GM12878 (cell line): ENCODE data around the gene SH2D2A. TPM values are rescaled to one million over a fixed set of nuclear protein-coding genes. Genes with fewer than 3 reads are reported as not detected.

Experiments used
- ATAC-seq: fragments of 200-7000 bp; cut with Tn5 transposase; 3 replicates; pipeline ENCODE4 v1.9.1; 2020; ENCODE audit warnings: mild to moderate bottlenecking, moderate library complexity
- BruUV-seq: library from RNA; stranded (reverse); fragments of 400-500 nt; replicated peaks from 2 replicates; lab custom pipeline; 2021; lab: Mats Ljungman, UMichigan
- CTCF ChIA-PET: fragments of 300-600 bp; sonication (Branson Sonifier 250); formaldehyde crosslinking; extraction: SDS; loops from one replicate; lab custom pipeline; 2021; ENCODE audit warnings: inconsistent platforms; lab: Yijun Ruan, JAX
- POLR2A ChIA-PET: fragments of 350-600 bp; formaldehyde crosslinking; extraction: SDS; loops from one replicate; lab custom pipeline; 2021; ENCODE audit warnings: inconsistent platforms; lab: Charles Lee
- RAD21 ChIA-PET: fragments of 300-600 bp; sonication (Branson Sonifier 250); formaldehyde crosslinking; loops from one replicate; lab custom pipeline; 2023; ENCODE audit warnings: antibody characterized with exemption; ENCODE audit not compliant: unreplicated experiment; lab: Charles Lee
- SMC1A ChIA-PET: fragments of 300-600 bp; sonication (Branson Sonifier 250); formaldehyde crosslinking; loops from one replicate; lab custom pipeline; 2023; ENCODE audit not compliant: unreplicated experiment, uncharacterized antibody; lab: Charles Lee
- DNase-seq: peaks from one replicate; pipeline ENCODE4 v3.0.0-alpha.2; 2011; ENCODE audit warnings: low read depth, low spot score
- FAIRE-seq: peaks from 3 replicates; lab custom pipeline; 2011; peaks lifted over from hg19 to GRCh38; lab: Jason Lieb, UNC
- H2AFZ ChIP-seq: 2 replicates; pipeline ENCODE4 v1.6.0; 2011; ENCODE audit warnings: low read depth, low read length, control low read depth; ENCODE audit not compliant: control insufficient read depth
- H3K27ac ChIP-seq: 2 replicates; pipeline ENCODE4 v1.5.1; 2011; ENCODE audit warnings: control low read depth; ENCODE audit not compliant: control insufficient read depth, insufficient read depth
- H3K27me3 ChIP-seq, 2 experiments: replicated peaks in 1 of 2; 2 replicates each; pipeline versions ENCODE4 v1.6.0 to v1.6.1; 2011; ENCODE audit warnings: low read length in 1 of 2; ENCODE audit not compliant: control insufficient read depth in 2 of 2, insufficient read depth in 2 of 2
- H3K36me3 ChIP-seq, 2 experiments: 2 replicates each; pipeline ENCODE4 v1.5.1; 2011; ENCODE audit warnings: low read length in 1 of 2; ENCODE audit not compliant: control insufficient read depth in 2 of 2, insufficient read depth in 2 of 2
- H3K4me1 ChIP-seq: 2 replicates; pipeline ENCODE4 v1.6.1; 2011; ENCODE audit warnings: mild to moderate bottlenecking, low read length, moderate library complexity, mixed read lengths; ENCODE audit not compliant: control insufficient read depth, insufficient read depth
- H3K4me2 ChIP-seq: 2 replicates; pipeline ENCODE4 v1.6.0; 2011; ENCODE audit warnings: control low read depth; ENCODE audit not compliant: control insufficient read depth, insufficient read depth
- H3K4me3 ChIP-seq: fragments of 200-600 bp; sonication (generic); 2 replicates; pipeline ENCODE4 v1.5.1; 2016
- H3K79me2 ChIP-seq: 2 replicates; pipeline ENCODE4 v1.6.0; 2011; ENCODE audit warnings: low read length; ENCODE audit not compliant: control insufficient read depth, insufficient read depth
- H3K9ac ChIP-seq: 2 replicates; pipeline ENCODE4 v1.8.0; 2011; ENCODE audit warnings: low read length, control low read depth, mixed read lengths; ENCODE audit not compliant: control insufficient read depth, insufficient read depth
- H3K9me3 ChIP-seq: replicated peaks from 3 replicates; pipeline ENCODE4 v1.5.1; 2011; ENCODE audit warnings: mild to moderate bottlenecking, low read length; ENCODE audit not compliant: control insufficient read depth, insufficient read depth
- H4K20me1 ChIP-seq: 2 replicates; pipeline ENCODE4 v1.6.0; 2011; ENCODE audit not compliant: control insufficient read depth, insufficient read depth
- CBX3 ChIP-seq: fragments of 200-600 bp; sonication (generic); IDR thresholded peaks from 2 replicates; pipeline ENCODE4 v1.6.1; 2016; ENCODE audit warnings: low read depth, borderline replicate concordance
- HDAC6 ChIP-seq: fragments of 200-600 bp; sonication (generic); IDR thresholded peaks from one replicate; pipeline ENCODE4 v1.8.0; 2017; ENCODE audit warnings: antibody characterized with exemption; ENCODE audit not compliant: unreplicated experiment
- MTA2 ChIP-seq: fragments of 450-650 bp; IDR thresholded peaks from 2 replicates; pipeline ENCODE4 v1.6.1; 2016; ENCODE audit warnings: low read depth, mild to moderate bottlenecking, moderate library complexity
- NRF1 ChIP-seq: conservative IDR thresholded peaks from 2 replicates; pipeline ENCODE4 v1.6.1; 2011; ENCODE audit warnings: mild to moderate bottlenecking, low read depth, low read length, improper control_type of control experiment
- POLR2AphosphoS5 ChIP-seq: IDR thresholded peaks from 2 replicates; pipeline ENCODE4 v1.6.1; 2011; ENCODE audit warnings: mild to moderate bottlenecking, low read length, inconsistent platforms
- SIN3A ChIP-seq: IDR thresholded peaks from 2 replicates; pipeline ENCODE4 v1.6.1; 2012; ENCODE audit warnings: low read depth, low read length, improper control_type of control experiment
- SMC3 ChIP-seq: IDR thresholded peaks from 2 replicates; pipeline ENCODE4 v1.6.1; 2011; ENCODE audit warnings: low read length, improper control_type of control experiment, borderline replicate concordance
- STAT3 ChIP-seq: IDR thresholded peaks from 2 replicates; pipeline ENCODE4 v1.6.1; 2011; ENCODE audit warnings: low read depth, low read length, improper control_type of control experiment
- ZNF217 ChIP-seq: fragments of 450-650 bp; IDR thresholded peaks from 2 replicates; pipeline ENCODE4 v1.6.1; 2017; ENCODE audit warnings: antibody characterized with exemption, mild to moderate bottlenecking
- WGBS: methylation state at CpG from one replicate; pipeline ENCODE4 v1.1.6; 2016; ENCODE audit warnings: low lambda C conversion rate; ENCODE audit not compliant: insufficient replicate concordance, insufficient coverage; ENCODE audit errors: missing lambda C conversion rate; 5-methylcytosine and 5-hydroxymethylcytosine counted together
- in situ Hi-C: fragments of 300-500 bp; cut with MboI; formaldehyde crosslinking; loops from 9 replicates; pipeline ENCODE4 v1.14.3; 2018; ENCODE audit warnings: mixed read lengths
- intact Hi-C: fragments of 100-400 bp; cut with micrococcal nuclease; formaldehyde crosslinking; loops from one replicate; pipeline ENCODE4 v1.14.2; 2022; ENCODE audit not compliant: unreplicated experiment
- polyA plus RNA-seq, 11 experiments: library from polyadenylated mRNA; depleted of rRNA in 4 of 11; unstranded in 6 of 11; stranded (reverse) in 5 of 11; fragments of >200 nt; fragmentation: Nextera tagmentation in 4 of 11; fragmentation: Illumina TruSeq in 1 of 11; extraction: Ambion mirVana in 4 of 11; extraction: Trizol in 1 of 11; gene quantifications; 1 replicate in 1 of 11; 2 replicates in 10 of 11; pipeline versions ENCODE4 v1.2.1 to v1.2.3, GENCODE V29; 2011 to 2016; ENCODE audit warnings: inconsistent platforms in 2 of 11, missing spikeins in 2 of 11, low read depth in 1 of 11
- total RNA-seq, 4 experiments: library from RNA; depleted of rRNA in 3 of 4; stranded (reverse); fragments of >200 nt in 3 of 4; fragmentation: Illumina TruSeq in 1 of 4; extraction: Trizol in 1 of 4; gene quantifications; 2 replicates each; pipeline versions ENCODE4 v1.2.1 to v1.2.3, GENCODE V29; 2013 to 2021
- TF ChIP-seq, protein P1 (sequence below): IDR thresholded peaks from 2 replicates; pipeline ENCODE4 v1.6.1; 2012; ENCODE audit warnings: mild to moderate bottlenecking, low read depth, low read length
- TF ChIP-seq, protein P2 (sequence below): fragments of 450-650 bp; IDR thresholded peaks from 2 replicates; pipeline ENCODE4 v1.6.1; 2016; ENCODE audit warnings: mild to moderate bottlenecking
- TF ChIP-seq, protein P3 (sequence below), 3 experiments: IDR thresholded peaks in 2 of 3; conservative IDR thresholded peaks in 1 of 3; 2 replicates each; pipeline ENCODE4 v1.5.1; 2011; ENCODE audit warnings: low read depth in 3 of 3, low read length in 3 of 3, mild to moderate bottlenecking in 3 of 3, control low read depth in 2 of 3, moderate library complexity in 2 of 3, inconsistent platforms in 1 of 3, mixed read lengths in 1 of 3; ENCODE audit not compliant: control insufficient read depth in 2 of 3, insufficient read depth in 1 of 3; ENCODE audit errors: extremely low read depth in 1 of 3
- TF ChIP-seq, protein P4 (sequence below): IDR thresholded peaks from 2 replicates; pipeline ENCODE4 v1.6.1; 2012; ENCODE audit warnings: low read depth, low read length, improper control_type of control experiment

Gene SH2D2A
- total and polyA plus RNA-seq, 10 of the 15 experiments (the other 5 are each of a cell fraction or from before 2014, with no cell fraction given) = 0.72 to 15.9 (median 7.0) TPM

DNA sequence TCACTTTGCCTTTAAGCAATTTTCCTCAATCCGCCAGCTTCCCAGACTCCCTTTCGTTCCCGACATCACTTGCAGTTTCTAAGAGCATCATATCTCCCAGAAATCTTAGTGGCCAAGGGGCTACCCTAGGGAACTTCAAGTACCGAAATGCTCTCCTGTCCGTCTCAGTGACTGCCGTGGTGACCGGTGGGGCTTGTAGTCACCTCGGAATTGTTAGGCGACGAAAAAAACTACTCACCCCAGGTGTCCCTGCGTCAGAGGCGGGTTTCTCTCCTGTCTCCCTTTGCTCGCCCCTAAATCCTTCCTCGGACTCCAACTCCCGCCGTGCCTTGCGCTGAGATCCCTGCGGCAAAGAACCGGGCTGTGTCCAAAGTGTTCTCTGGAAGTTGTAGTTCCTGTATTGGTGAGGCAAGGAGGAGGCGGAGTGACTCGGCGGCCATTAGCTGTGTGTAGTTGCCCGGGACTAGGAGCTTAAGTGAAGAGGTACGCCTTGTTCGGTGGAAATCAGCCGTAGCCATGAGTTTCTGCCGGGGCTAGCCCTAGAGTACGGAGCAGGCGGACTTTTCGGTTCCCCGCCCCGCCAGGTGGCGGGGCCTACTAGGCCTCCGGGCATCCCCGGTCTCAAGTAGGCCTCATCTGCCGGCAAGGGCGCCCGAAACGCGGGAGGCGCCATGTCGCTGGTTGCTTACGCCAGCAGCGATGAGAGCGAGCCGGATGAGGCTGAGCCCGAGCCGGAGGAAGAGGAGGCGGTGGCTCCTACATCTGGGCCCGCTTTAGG lies 49.4 kb downstream of the SH2D2A start, which contains the start of gene PRCC:
Gene PRCC (plus strand): TSS at position 435 of the 778 bp plus-strand sequence. CDS start 237 bp downstream, at position 672.
- Histone ChIP-seq H3K27me3 (no peaks in the 10 kb centered on the region), H3K9me3 (no peaks in the 10 kb centered on the region), H3K4me2 (peak within 1 kb of the TSS; percentile 99), H4K20me1 (no peaks in the 10 kb centered on the region), H2AFZ (peak within 1 kb of the TSS; percentile 95), H3K27ac (peak within 1 kb of the TSS; percentile 87), H3K9ac (peak within 1 kb of the TSS; percentile 92), H3K4me3 (peak within 1 kb of the TSS; percentile 92), H3K36me3 (peaks cover 0 to 10% of the 10 kb centered on the region in 2 experiments; a peak in 2 of 4 replicates), H3K79me2 (peaks cover 56% of the 10 kb centered on the region), H3K4me1 (no peaks in the 10 kb centered on the region)
- under 1% methylated on average over 49 of the region's 50 CpGs for WGBS
- BruUV-seq = TSS peak; percentile 77
- ChIA-PET RAD21 (interaction anchor here (0.6 to 5.0 kb wide), 11 partner anchors 12 to 93 kb away, joined by 3 to 59 read pairs (median 3); partner anchors contain the start of genes HDGF, ISG20L2, METTL25B and MRPL24), POLR2A (interaction anchor here (0.6 to 6.9 kb wide), 7 partner anchors 11 to 535 kb away, joined by 4 to 71 read pairs (median 7); partner anchors contain the start of genes HDGF, ISG20L2, METTL25B and MRPL24), CTCF (interaction anchor here (0.6 to 9.6 kb wide), 13 partner anchors 8 to 1632 kb away, joined by 3 to 152 read pairs (median 4); partner anchors contain the start of genes CRABP2, HDGF, ISG20L2 and METTL25B), SMC1A (interaction anchor here (1.0 to 11.8 kb wide), 8 partner anchors 11 to 41 kb away, joined by 3 to 108 read pairs (median 10); partner anchors contain the start of genes HDGF, ISG20L2, METTL25B and MRPL24)
- DNase-seq (peak; percentile 100), ATAC-seq (peak; percentile 94), FAIRE-seq (peak; percentile 100)
- intact Hi-C loops = loop anchor here (1.0 to 5.0 kb wide), 4 partner anchors 16 to 265 kb away; partner anchors contain the start of genes HDGF, ISG20L2, MEF2D and METTL25B
- in situ Hi-C loops = no loop called here
- TF ChIP-seq NRF1 = no peak
- TF ChIP-seq, protein P1, sequence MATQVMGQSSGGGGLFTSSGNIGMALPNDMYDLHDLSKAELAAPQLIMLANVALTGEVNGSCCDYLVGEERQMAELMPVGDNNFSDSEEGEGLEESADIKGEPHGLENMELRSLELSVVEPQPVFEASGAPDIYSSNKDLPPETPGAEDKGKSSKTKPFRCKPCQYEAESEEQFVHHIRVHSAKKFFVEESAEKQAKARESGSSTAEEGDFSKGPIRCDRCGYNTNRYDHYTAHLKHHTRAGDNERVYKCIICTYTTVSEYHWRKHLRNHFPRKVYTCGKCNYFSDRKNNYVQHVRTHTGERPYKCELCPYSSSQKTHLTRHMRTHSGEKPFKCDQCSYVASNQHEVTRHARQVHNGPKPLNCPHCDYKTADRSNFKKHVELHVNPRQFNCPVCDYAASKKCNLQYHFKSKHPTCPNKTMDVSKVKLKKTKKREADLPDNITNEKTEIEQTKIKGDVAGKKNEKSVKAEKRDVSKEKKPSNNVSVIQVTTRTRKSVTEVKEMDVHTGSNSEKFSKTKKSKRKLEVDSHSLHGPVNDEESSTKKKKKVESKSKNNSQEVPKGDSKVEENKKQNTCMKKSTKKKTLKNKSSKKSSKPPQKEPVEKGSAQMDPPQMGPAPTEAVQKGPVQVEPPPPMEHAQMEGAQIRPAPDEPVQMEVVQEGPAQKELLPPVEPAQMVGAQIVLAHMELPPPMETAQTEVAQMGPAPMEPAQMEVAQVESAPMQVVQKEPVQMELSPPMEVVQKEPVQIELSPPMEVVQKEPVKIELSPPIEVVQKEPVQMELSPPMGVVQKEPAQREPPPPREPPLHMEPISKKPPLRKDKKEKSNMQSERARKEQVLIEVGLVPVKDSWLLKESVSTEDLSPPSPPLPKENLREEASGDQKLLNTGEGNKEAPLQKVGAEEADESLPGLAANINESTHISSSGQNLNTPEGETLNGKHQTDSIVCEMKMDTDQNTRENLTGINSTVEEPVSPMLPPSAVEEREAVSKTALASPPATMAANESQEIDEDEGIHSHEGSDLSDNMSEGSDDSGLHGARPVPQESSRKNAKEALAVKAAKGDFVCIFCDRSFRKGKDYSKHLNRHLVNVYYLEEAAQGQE = no peak
- TF ChIP-seq, protein P2, sequence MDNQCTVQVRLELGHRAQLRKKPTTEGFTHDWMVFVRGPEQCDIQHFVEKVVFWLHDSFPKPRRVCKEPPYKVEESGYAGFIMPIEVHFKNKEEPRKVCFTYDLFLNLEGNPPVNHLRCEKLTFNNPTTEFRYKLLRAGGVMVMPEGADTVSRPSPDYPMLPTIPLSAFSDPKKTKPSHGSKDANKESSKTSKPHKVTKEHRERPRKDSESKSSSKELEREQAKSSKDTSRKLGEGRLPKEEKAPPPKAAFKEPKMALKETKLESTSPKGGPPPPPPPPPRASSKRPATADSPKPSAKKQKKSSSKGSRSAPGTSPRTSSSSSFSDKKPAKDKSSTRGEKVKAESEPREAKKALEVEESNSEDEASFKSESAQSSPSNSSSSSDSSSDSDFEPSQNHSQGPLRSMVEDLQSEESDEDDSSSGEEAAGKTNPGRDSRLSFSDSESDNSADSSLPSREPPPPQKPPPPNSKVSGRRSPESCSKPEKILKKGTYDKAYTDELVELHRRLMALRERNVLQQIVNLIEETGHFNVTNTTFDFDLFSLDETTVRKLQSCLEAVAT = peak; percentile 69
- TF ChIP-seq POLR2AphosphoS5 = peak; percentile 85
- TF ChIP-seq SMC3 = peak; percentile 28; the same call in 1 of the 2 replicates
- TF ChIP-seq, protein P3, sequence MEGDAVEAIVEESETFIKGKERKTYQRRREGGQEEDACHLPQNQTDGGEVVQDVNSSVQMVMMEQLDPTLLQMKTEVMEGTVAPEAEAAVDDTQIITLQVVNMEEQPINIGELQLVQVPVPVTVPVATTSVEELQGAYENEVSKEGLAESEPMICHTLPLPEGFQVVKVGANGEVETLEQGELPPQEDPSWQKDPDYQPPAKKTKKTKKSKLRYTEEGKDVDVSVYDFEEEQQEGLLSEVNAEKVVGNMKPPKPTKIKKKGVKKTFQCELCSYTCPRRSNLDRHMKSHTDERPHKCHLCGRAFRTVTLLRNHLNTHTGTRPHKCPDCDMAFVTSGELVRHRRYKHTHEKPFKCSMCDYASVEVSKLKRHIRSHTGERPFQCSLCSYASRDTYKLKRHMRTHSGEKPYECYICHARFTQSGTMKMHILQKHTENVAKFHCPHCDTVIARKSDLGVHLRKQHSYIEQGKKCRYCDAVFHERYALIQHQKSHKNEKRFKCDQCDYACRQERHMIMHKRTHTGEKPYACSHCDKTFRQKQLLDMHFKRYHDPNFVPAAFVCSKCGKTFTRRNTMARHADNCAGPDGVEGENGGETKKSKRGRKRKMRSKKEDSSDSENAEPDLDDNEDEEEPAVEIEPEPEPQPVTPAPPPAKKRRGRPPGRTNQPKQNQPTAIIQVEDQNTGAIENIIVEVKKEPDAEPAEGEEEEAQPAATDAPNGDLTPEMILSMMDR (IDR thresholded peaks at IDR 0.05 in 2 of 3, conservative IDR thresholded peaks at IDR 0.05 in 1 of 3; ENCODE audit: control insufficient read depth in 2 of 3, extremely low read depth in 1 of 3, insufficient read depth in 1 of 3, low read depth in 3 of 3, low read length in 3 of 3) = no peak
- no peak for TF ChIP-seq MTA2
- no peak; the same call in 1 of the 2 replicates for TF ChIP-seq STAT3
- TF ChIP-seq HDAC6 = no peak
- TF ChIP-seq, protein P4, sequence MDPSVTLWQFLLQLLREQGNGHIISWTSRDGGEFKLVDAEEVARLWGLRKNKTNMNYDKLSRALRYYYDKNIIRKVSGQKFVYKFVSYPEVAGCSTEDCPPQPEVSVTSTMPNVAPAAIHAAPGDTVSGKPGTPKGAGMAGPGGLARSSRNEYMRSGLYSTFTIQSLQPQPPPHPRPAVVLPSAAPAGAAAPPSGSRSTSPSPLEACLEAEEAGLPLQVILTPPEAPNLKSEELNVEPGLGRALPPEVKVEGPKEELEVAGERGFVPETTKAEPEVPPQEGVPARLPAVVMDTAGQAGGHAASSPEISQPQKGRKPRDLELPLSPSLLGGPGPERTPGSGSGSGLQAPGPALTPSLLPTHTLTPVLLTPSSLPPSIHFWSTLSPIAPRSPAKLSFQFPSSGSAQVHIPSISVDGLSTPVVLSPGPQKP = peak; percentile 69
- no peak for TF ChIP-seq CBX3
- TF ChIP-seq SIN3A = peak; percentile 92
- TF ChIP-seq ZNF217 = no peak
